Fibroblast of gingiva (primary cell): ENCODE measurements around the gene MT1F.
"Not testable (repeated sequence)": the region's sequence is repeated elsewhere in the genome, so short reads cannot be mapped to it uniquely, and the experiment has no call there.

ENCODE experiments used
- DNase-seq: peaks from one replicate; pipeline ENCODE4 v3.0.0-alpha.2; 2011; ENCODE audit warnings: low read depth

MT1F gene

GRCh38 chr16:56645311-56645710 lies 12.4 kb upstream of the MT1F start:
- no peak for DNase-seq

DNA sequence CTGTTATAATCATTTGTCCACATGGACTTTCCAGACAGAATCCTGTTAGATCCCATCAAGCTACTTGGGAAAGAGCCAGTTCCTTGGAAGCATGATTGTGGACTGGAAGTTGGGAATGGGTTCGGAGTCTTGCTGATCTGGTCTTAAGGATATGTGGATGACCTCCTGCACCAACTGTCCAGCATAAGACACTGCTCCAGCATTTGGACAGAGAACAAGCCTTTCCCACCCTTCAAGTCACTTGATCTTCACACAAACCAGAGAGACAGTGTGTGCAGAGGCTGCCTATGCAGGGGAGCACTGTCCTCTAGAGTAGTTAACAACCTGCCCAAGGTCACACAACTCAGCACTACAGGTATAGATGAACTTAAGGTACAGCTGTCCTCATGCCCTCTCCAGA lies 11.9 kb upstream of the MT1F start:
- DNase-seq: no peak

DNA sequence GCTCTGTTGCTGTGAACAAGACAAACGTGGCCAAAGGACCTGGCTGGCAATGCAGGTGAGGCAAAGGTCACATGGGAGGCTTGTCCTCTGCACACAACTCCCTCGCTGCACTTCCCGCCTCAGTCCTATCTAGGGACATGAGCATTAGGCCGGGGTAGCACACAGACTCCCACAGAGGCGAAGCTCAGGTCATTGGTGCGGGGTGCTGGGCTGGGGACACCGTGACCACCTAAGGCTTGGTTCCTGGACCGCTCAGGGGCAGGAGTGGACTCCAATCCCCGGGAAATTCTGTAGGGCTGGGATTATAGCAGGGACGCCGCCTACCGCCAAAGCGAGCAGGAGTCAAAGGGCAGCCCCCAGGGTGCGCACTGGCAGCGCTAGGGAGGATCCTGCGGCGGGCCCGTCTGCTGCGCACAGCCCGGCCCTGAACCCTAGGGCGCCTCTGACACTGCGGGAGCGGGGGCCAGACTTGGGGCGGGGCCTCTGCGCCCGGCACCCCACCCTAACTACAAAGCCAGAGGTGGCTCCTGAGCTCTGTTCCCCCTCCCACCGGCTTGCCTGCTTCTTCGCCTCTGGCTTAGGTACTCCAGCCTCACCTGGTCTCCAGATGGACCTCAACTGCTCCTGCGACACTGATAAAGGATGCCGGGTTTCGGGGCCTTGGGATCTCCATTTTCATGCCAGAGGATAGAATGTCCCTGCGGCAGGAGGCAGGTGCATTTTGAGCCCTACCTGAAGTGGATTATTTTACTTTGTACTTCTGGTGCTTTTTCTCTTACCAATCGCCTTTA lies 9.9 kb upstream of the MT1F start:
- DNase-seq: no peak

DNA sequence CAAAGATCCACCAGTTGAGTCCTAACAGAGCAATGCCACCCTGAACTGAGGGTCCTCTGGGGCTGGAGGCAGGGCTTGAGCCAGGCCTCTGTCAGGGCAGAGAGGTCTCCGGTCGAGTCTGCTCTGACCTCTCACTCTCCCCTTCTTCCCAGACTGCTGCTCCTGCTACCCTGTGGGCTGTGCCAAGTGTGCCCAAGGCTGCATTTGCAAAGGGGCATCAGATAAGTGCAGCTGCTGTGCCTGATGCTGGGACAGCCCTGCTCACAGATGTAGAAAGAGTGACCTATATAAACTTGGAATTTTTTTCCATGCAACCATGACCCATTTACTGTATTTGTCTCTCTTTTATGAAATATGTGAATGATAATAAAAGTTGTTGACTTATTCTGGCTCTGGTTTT lies 8.5 kb upstream of the MT1F start:
- DNase-seq: no peak

DNA sequence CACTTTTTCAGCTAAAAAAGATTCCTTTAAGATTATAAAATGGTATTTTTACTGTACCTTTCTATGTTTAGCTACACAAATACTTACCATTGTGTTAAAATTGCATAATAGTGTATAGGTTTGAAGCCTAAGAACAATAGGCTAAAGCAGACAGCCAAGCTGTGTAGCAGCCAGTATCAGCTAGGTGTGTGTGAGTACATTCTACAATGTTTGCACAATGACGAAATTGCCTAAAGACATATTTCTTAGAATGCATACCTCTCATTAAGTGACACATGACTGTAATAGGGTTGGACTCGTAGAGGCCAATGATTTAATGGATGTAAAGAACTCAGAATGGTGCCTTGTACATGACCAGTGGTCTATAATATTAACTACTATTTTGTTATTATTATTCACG lies 7.9 kb upstream of the MT1F start:
- no peak for DNase-seq

DNA sequence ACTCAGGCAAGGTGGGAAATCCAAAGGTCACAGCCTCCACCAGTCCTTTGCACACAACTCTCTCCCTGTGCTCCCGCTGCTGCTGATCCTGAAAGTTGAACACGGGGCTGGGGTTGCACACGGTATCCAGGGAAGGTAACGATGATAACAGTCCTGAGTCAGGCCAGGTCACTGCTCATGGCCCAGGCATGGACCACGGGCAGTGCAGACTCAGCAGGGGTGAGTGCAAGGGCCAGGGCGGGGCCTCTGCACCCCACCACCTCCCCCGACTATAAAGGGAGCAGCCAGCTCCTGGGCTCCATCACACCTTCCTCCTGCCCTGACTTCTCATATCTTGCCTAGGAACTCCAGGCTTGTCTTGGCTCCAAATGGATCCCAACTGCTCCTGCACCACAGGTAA lies 6.2 kb upstream of the MT1F start, which contains the start of gene MT1B:
MT1B (plus strand) TSS at position 301 of the 400 bp plus-strand sequence; CDS start at position 369, 68 bp downstream.
- no peak for DNase-seq

DNA sequence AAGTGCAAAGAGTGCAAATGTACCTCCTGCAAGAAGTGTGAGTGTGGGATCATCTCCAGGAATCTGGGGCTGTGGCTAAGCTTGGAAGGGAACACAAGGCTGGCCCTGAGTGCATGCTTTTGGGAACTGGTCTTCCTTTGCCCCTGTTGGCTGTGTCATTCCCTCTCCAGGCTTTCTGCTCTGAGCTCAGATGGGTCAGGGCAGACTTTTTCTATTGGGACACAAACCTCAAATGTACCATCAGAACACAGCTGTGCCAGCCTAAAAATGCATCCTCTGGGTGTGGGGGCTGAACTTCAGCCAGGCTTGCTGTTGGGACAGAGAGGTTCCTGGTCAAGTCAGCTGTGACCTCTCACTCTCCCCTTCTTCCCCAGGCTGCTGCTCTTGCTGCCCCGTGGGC lies 5.2 kb upstream of the MT1F start:
- DNase-seq: no peak

DNA sequence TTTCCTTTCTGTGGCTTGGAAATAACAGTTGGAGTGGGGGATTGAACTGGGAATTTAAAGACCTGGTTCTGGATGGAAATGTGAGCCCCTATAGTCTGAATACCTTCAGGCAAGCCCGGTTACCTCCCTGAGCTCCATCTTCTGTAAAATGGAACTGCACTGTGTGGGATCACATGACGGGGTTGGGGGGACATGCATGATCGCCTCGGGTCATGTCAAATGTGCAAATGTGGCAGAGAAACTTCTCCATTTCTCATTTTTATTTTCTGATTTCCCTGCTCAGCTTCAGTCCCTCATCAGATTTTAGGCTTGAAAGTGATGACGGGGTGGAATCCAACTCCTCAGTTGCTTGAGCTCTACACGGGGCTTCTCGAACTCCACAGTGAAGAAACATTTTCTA lies 4.5 kb upstream of the MT1F start:
- DNase-seq: no peak

GRCh38 chr16:56658327-56658875 lies 642 bp downstream of the MT1F start:
- no peak for DNase-seq

DNA sequence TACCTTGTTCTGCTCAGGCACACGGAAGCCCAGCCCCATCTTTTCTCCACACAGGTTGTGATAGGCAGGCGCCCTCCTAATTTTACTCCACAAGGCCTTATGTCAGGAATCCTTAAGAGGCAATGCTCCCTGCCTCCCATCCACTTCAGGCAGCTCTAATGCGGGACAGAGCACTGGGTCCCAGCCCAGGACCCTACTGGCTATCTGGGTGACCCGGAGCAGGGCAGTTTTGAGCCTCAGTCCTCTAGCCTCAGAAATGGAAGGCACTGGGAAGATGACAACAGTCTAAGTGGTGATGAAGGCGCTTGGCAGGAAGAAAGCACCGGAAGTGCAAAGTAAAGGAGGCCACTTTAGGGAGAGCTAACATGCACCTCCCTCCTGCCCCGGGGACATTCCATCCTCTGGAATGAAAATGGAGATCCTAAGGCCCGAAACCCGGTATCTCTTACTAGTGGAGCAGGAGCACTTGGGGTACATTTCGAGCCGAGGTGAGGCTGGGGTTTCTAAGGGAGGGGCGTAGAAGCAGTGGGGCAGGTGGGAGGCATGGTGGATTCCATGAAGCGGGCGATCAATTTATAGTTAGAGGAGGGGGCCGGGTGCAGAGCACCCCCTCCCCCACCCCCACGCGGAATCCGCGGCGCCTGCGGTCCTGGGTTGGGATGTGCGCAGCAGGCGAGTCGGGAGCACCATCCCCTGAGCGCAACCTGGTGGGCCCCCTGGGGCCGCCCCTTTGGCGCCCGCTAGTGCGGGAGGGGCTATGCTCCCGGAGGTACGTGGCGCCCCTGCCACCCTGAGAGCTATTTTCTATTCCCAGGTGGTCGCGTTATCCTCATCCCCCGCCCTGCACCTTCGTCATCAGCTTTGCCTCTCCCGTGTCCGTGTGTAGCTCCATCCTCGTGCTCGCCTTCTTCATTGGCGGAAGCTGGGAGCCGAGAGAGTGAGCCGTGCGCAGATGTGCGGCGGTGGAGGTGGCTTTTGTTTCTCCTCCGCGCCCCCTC lies 4.9 kb downstream of the MT1F start:
- no peak for DNase-seq

- no peak for DNase-seq
These were observed 6.7 kb downstream of the MT1F start for GRCh38 chr16:56664506-56664905.

DNA sequence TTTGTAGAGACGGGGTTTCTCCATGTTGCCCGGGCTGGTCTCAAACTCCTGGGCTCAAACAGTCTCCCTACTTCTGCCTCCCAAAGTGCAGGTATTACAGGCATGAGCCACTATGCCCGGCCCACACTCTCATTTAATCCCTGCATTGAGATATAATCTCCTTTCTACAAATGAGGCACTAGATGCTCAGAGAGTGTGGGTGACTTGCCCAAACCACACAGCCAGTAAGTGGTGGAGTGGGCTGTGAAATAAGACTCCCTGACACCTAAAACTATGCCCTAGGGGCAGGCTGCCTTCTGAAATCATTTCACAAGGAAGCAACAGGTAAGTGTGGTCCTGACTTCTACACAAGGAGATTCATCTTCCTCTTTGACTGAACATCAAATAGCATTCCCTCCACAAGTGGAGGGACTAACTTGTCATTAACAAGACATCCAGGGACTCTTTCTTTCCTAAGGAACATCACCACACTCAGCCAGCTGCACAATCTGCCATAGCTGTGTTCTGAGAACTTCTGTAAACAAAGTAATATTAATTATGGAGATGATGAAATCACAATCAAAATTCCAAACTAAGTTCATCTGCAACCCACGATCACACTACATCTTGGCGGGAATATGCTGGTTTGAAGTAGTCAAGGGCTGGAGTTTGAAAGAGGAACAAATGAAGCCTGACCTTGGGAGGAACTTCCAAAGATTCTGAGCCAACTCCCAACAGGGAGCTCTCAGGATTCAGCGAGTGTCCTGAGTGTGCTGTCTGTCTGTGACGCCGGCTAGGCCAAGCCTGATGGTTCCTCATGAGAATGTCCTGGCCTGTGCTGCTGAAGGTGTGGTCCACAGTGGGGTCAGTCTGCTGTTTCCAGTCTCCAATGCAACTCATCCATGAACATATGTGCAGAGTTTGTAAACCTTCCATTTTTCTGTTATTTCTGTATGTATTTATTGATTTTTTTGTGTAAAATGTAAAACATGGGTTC lies 7.8 kb downstream of the MT1F start:
- not testable (repeated sequence) for DNase-seq

DNA sequence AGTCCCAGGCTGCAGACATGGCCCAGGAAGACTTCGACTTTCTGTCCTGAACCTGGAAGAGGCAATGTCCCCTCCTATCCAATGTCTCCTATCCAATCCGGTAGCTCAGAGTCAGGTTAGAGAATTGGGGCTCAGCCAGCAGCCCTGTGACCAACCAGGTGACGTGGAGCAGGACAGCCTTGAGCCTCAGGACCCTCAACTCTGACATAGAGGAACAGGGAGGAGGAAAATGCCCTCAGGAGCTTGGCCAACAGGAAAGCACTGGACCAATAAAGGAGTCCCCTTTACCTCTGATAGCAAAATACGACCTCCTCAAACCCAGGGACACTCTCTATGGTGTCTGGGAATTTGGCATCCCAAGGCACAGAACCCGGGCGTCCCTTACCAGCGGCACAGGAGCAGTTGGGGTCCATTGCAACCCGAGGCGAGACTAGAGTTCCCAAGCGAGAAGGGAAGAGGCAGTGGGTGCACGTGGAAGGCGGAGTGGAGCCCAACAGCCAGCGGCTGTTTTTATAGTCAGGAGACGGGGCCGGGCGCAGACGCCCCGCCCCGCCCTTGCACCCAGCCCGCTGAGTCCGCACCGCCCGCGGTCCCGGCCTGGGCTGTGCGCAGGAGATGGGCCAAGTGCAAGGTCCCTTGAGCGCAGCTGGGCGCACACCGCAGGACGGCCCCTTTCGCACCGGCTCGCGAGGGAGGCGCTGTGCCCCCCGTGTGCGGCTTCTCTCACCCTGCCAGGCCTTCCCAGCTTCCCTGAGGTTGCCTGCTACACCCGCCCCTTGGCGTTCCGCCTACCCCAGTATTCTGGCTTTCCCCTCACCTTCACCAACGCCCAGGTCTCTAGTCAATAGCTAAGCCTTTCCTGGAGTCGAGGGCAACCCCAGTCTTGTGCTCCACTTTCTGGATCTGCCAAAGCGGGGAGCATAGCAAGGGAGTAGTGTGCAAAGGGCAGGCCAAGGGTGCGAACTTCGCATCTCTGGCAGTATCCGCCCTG lies 10.1 kb downstream of the MT1F start, which contains the start of gene MT1G:
MT1G (minus strand) TSS at position 485 of the 991 bp plus-strand sequence; CDS start at position 413, 72 bp downstream.
- DNase-seq: no peak

DNA sequence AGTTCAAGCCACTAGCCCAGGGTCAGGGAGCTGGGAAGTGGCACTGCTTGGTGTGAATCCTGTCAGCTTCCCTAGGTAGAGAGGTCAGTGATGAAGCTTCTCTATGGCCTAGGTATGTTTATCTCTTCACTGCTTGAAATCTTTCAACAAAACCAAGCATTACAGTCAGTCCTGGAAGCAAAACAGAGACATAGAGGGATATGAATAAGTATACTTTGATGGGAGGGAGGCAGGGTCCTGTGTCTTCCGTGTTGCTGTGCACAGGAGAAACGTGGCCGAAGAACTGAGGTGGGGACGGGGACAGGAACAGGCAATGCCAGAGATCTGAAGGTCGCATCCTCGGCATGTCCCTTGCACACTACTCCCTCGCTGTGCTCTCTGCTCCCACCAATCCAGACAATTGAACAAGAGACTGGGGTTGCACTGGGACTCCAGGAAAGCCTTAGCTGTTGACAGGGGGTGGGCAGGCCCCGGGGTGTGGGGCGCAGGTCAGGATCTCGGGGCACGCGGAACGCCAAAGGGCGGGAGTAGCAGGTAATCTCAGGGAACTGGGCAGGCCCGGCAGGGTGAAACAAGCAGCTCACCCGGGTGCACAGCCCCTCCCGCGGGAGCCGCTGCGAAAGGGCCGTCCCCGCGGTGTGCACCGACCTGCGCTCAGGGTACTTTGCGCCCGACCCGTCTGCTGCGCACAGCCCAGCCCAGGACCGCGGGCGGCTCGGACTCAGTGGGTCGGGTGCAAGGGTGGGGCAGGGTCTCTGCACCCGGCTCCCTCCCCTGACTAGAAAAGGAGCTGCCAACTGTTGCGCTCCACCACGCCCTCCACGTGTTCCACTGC lies 11.5 kb downstream of the MT1F start, which contains the start of gene MT1H:
MT1H (plus strand) TSS at position 810 of the 835 bp plus-strand sequence. CDS start 71 bp downstream, outside the sequence.
- no peak for DNase-seq

DNA sequence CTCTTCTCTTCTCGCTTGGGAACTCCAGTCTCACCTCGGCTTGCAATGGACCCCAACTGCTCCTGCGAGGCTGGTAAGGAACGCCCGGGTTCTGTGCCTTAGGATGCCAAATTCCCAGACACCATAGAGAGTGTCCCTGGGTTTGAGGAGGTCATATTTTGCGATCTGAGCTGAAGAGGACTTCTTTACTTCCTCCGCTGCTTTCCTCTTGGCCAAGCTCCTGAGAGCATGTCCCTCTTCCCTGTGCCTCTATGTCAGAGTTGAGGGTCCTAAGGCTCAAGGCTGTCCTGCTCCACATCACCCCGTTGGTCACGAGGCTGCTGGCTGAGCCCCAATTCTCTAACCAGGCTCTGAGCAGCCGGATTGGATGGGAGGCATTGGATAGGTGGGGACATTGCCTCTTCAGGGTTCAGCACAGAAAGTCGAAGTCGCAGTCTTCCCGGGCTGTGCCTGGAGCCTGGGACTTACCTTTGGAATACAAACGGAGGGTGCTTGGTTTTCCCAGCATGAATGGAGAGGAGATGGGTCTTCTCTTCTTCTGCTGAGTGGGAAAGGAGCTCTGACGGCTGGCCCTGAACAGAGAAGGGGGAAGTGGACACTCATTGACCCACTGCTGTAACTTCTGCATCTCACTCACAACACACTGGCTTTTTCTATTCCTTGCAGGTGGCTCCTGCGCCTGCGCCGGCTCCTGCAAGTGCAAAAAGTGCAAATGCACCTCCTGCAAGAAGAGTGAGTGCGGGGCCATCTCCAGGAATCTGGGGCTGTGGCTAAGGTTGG lies 12.3 kb downstream of the MT1F start:
- DNase-seq: no peak

- DNase-seq: no peak
These were observed 12.8 kb downstream of the MT1F start for GRCh38 chr16:56670620-56670934.

DNA sequence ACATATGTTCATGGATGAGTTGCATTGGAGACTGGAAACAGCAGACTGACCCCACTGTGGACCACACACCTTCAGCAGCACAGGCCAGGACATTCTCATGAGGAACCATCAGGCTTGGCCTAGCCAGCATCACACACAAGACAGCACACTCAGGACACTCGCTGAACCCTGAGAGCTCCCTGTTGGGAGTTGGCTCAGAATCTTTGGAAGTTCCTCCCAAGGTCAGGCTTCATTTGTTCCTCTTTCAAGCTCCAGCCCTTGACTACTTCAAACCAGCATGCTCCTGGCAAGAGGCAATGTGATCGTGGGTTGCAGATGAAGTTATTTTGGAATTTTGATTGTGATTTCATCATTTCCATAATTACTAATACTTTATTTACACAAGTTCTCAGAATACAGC lies 13.9 kb downstream of the MT1F start:
- DNase-seq: peak; percentile 49

DNA sequence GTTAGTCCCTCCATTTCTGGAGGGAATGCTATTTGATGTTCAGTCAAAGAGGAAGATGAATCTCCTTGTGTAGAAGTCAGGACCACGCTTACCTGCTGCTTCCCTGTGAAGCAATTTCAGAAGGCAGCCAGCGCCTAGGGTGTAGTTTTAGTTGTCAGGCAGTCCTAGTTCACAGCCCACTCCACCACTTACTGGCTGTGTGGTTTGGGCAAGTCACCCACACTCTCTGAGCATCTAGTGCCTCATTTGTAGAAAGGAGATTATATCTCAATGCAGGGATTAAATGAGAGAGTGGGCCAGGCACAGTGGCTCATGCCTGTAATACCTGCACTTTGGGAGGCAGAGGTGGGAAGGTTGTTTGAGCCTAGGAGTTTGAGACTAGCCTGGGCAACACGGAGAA lies 14.4 kb downstream of the MT1F start:
- DNase-seq: not testable (repeated sequence)
